ENCODE data around the gene DTYMK.
"Not testable (repeated sequence)": the region's sequence is repeated elsewhere in the genome, so short reads cannot be mapped to it uniquely, and the experiment has no call there.

The DTYMK gene

GRCh38 chr2:241665731-241666440 is 20.7 kb downstream of the DTYMK start:
- H3K9me3 ChIP-seq (ENCODE audit: control insufficient read depth in 5 of 5, low read length in 5 of 5), result no peaks in the 10 kb centered on the region
- H3K27ac ChIP-seq (ENCODE audit: low read depth, low read length), result no peak overlapping the region
- H3K4me1 ChIP-seq (ENCODE audit: control insufficient read depth in 5 of 5, insufficient read depth in 5 of 5, low read length in 5 of 5), result peaks cover 0 to 8% (median under 1%) of the 10 kb centered on the region in 5 donors
- H3K4me3 ChIP-seq (ENCODE audit: low read depth in 1 of 5, low read length in 5 of 5), result no peak overlapping the region
- H3K27me3 ChIP-seq (ENCODE audit: control insufficient read depth in 5 of 5, insufficient read depth in 4 of 5, low read length in 5 of 5), result no peaks in the 10 kb centered on the region
- no peak overlapping the region for H3K9ac ChIP-seq (ENCODE audit: low read length in 5 of 5)
- peaks cover 2 to 62% (median 50%) of the 10 kb centered on the region in 5 donors for H3K36me3 ChIP-seq (ENCODE audit: control insufficient read depth in 5 of 5, insufficient read depth in 5 of 5, low read length in 5 of 5)

DNA sequence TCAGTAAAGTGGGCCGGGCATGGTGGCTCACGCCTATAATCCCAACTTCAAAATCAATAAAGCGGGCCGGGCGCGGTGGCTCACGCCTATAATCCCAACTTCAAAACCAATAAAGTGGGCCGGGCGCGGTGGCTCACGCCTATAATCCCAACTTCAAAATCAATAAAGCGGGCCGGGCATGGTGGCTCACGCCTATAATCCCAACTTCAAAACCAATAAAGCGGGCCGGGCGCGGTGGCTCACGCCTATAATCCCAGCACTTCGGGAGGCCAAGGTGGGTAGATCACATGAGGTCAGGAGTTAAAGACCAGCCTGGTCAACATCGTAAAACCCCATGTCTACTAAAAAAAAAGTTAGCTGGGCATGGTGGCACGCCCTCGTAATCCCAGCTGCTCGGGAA is 23.9 kb downstream of the DTYMK start:
- H3K4me1 ChIP-seq (ENCODE audit: control insufficient read depth in 5 of 5, insufficient read depth in 5 of 5, low read length in 5 of 5); H3K27ac ChIP-seq (ENCODE audit: low read depth, low read length); H3K9me3 ChIP-seq (ENCODE audit: control insufficient read depth in 5 of 5, low read length in 5 of 5); H3K27me3 ChIP-seq (ENCODE audit: control insufficient read depth in 5 of 5, insufficient read depth in 4 of 5, low read length in 5 of 5); H3K9ac ChIP-seq (ENCODE audit: low read length in 5 of 5); H3K4me3 ChIP-seq (ENCODE audit: low read depth in 1 of 5, low read length in 5 of 5): not testable (repeated sequence)
- peaks cover 2 to 62% (median 48%) of the 10 kb centered on the region in 5 donors for H3K36me3 ChIP-seq (ENCODE audit: control insufficient read depth in 5 of 5, insufficient read depth in 5 of 5, low read length in 5 of 5)

DNA sequence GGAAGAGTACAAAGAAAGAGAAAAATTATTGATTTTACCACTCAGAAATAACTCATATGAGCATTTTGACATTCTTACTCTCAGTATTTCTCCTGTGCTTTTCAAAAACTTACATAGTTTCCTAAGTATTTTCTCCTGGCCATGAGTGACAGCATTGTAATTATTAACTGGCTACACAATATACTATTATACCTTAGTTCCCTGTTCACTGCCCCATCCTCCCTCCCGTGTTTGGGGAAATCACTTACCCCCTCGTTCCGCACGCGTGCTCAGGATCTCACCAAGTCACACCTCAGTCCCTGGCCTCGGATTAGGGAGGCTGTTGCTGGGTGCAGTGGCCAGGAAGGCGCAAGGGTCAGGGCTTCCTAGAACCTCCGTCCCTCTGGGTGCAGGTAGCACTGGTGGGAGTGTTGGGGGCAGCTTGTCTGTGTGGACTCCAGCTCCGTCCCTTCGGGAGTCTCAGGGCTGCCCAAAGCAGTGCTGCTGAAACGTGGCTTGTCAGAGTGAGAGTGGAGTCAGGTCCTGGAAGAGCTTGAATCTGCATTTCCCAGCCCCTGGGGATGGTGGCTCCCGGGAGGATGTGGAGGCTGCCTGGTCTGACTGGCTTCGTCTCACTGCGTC is 25.9 kb downstream of the DTYMK start:
- no peaks in the 10 kb centered on the region for H3K9me3 ChIP-seq (ENCODE audit: control insufficient read depth in 5 of 5, low read length in 5 of 5)
- no peak overlapping the region for H3K9ac ChIP-seq (ENCODE audit: low read length in 5 of 5)
- peaks cover 0 to 3% (median 0%) of the 10 kb centered on the region in 5 donors for H3K4me1 ChIP-seq (ENCODE audit: control insufficient read depth in 5 of 5, insufficient read depth in 5 of 5, low read length in 5 of 5)
- peaks cover 2 to 64% (median 51%) of the 10 kb centered on the region in 5 donors for H3K36me3 ChIP-seq (ENCODE audit: control insufficient read depth in 5 of 5, insufficient read depth in 5 of 5, low read length in 5 of 5)
- no peak overlapping the region for H3K27ac ChIP-seq (ENCODE audit: low read depth, low read length)
- H3K4me3 ChIP-seq (ENCODE audit: low read depth in 1 of 5, low read length in 5 of 5), result no peak overlapping the region
- H3K27me3 ChIP-seq (ENCODE audit: control insufficient read depth in 5 of 5, insufficient read depth in 4 of 5, low read length in 5 of 5), result no peaks in the 10 kb centered on the region

DNA sequence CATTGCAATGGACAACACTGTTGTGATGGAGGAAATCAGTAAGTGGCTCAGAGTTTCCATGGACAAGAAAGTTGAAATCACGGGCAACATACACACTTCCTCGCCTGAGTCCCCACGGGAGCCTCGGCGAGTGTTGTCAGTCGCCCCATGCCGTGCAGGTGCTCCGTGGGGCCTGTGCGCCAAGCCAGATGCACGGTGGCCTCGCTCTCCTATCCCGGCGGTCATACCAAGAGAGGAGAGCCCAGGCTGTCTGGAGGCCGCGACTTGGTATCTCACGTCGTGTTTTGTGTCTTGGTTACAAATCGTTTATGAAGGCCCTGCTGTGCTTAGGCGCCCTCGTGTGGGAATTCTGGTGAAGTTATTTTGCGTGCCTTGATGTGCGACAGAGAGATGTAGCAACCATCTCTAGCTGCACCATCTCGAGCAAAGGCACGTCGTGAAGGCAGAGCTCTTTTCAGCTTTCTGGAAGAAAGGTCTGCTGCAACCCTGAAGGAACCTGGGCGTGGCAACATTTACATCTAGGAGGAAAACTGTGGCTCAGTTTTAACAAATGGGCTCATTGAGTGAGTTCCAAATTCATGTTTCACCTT is 27.4 kb downstream of the DTYMK start:
- no peaks in the 10 kb centered on the region for H3K9me3 ChIP-seq (ENCODE audit: control insufficient read depth in 5 of 5, low read length in 5 of 5)
- no peak overlapping the region for H3K4me3 ChIP-seq (ENCODE audit: low read depth in 1 of 5, low read length in 5 of 5)
- H3K36me3 ChIP-seq (ENCODE audit: control insufficient read depth in 5 of 5, insufficient read depth in 5 of 5, low read length in 5 of 5), result peaks cover 2 to 78% (median 65%) of the 10 kb centered on the region in 5 donors
- H3K27me3 ChIP-seq (ENCODE audit: control insufficient read depth in 5 of 5, insufficient read depth in 4 of 5, low read length in 5 of 5), result no peaks in the 10 kb centered on the region
- peaks cover 0 to 3% (median 0%) of the 10 kb centered on the region in 5 donors for H3K4me1 ChIP-seq (ENCODE audit: control insufficient read depth in 5 of 5, insufficient read depth in 5 of 5, low read length in 5 of 5)
- no peak overlapping the region for H3K9ac ChIP-seq (ENCODE audit: low read length in 5 of 5)
- H3K27ac ChIP-seq (ENCODE audit: low read depth, low read length), result no peak overlapping the region

DNA sequence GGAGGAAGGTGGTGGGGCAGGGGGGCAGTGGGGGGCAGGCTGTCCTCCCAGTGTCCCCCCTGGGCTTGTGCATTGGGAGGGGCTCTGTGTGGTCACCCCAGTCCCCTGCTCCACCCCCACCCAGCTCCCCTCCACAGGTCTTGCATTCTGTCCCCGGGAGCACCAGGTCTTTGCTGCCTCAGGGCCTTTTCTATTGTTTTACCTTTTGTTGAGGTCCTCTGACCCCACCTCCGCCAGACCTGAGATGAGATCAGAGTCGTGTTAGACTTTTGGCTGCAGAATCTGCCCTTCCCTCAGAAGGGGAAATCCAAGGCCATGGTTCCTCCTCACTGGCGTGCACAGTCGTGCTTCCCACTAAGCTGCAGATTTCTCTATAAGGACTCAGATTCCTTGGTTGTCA is 28.3 kb downstream of the DTYMK start:
- H3K27me3 ChIP-seq (ENCODE audit: control insufficient read depth in 5 of 5, insufficient read depth in 4 of 5, low read length in 5 of 5), result no peaks in the 10 kb centered on the region
- H3K9me3 ChIP-seq (ENCODE audit: control insufficient read depth in 5 of 5, low read length in 5 of 5), result no peaks in the 10 kb centered on the region
- H3K27ac ChIP-seq (ENCODE audit: low read depth, low read length), result no peak overlapping the region
- H3K36me3 ChIP-seq (ENCODE audit: control insufficient read depth in 5 of 5, insufficient read depth in 5 of 5, low read length in 5 of 5), result peaks cover 2 to 83% (median 70%) of the 10 kb centered on the region in 5 donors
- no peak overlapping the region for H3K9ac ChIP-seq (ENCODE audit: low read length in 5 of 5)
- H3K4me3 ChIP-seq (ENCODE audit: low read depth in 1 of 5, low read length in 5 of 5), result no peak overlapping the region
- peaks cover 0 to 3% (median 0%) of the 10 kb centered on the region in 5 donors for H3K4me1 ChIP-seq (ENCODE audit: control insufficient read depth in 5 of 5, insufficient read depth in 5 of 5, low read length in 5 of 5)

- Histone ChIP-seq H3K9ac (ENCODE audit: low read length in 5 of 5) (no peak overlapping the region), H3K27ac (ENCODE audit: low read depth, low read length) (no peak overlapping the region), H3K9me3 (ENCODE audit: control insufficient read depth in 5 of 5, low read length in 5 of 5) (no peaks in the 10 kb centered on the region), H3K36me3 (ENCODE audit: control insufficient read depth in 5 of 5, insufficient read depth in 5 of 5, low read length in 5 of 5) (peaks cover 2 to 88% (median 75%) of the 10 kb centered on the region in 5 donors), H3K27me3 (ENCODE audit: control insufficient read depth in 5 of 5, insufficient read depth in 4 of 5, low read length in 5 of 5) (no peaks in the 10 kb centered on the region), H3K4me3 (ENCODE audit: low read depth in 1 of 5, low read length in 5 of 5) (no peak overlapping the region), H3K4me1 (ENCODE audit: control insufficient read depth in 5 of 5, insufficient read depth in 5 of 5, low read length in 5 of 5) (peaks cover 0 to 3% (median 0%) of the 10 kb centered on the region in 5 donors)
Observed at GRCh38 chr2:241657786-241658254, 28.8 kb downstream of the DTYMK start.

- no peaks in the 10 kb centered on the region for H3K27me3 ChIP-seq (ENCODE audit: control insufficient read depth in 5 of 5, insufficient read depth in 4 of 5, low read length in 5 of 5)
- no peak overlapping the region for H3K27ac ChIP-seq (ENCODE audit: low read depth, low read length)
- peaks cover 0 to 90% (median 81%) of the 10 kb centered on the region in 5 donors for H3K36me3 ChIP-seq (ENCODE audit: control insufficient read depth in 5 of 5, insufficient read depth in 5 of 5, low read length in 5 of 5)
- H3K9me3 ChIP-seq (ENCODE audit: control insufficient read depth in 5 of 5, low read length in 5 of 5), result no peaks in the 10 kb centered on the region
- H3K4me1 ChIP-seq (ENCODE audit: control insufficient read depth in 5 of 5, insufficient read depth in 5 of 5, low read length in 5 of 5), result peaks cover 0 to 3% (median 0%) of the 10 kb centered on the region in 5 donors
- H3K4me3 ChIP-seq (ENCODE audit: low read depth in 1 of 5, low read length in 5 of 5), result no peak overlapping the region
- H3K9ac ChIP-seq (ENCODE audit: low read length in 5 of 5), result no peak overlapping the region
Observed at GRCh38 chr2:241656190-241656741, 30.3 kb downstream of the DTYMK start.

- Histone ChIP-seq H3K4me3 (ENCODE audit: low read depth in 1 of 5, low read length in 5 of 5) (no peak overlapping the region), H3K36me3 (ENCODE audit: control insufficient read depth in 5 of 5, insufficient read depth in 5 of 5, low read length in 5 of 5) (peaks cover 0 to 89% (median 76%) of the 10 kb centered on the region in 5 donors), H3K27ac (ENCODE audit: low read depth, low read length) (no peak overlapping the region), H3K4me1 (ENCODE audit: control insufficient read depth in 5 of 5, insufficient read depth in 5 of 5, low read length in 5 of 5) (peaks cover 0 to 3% (median 0%) of the 10 kb centered on the region in 5 donors), H3K27me3 (ENCODE audit: control insufficient read depth in 5 of 5, insufficient read depth in 4 of 5, low read length in 5 of 5) (no peaks in the 10 kb centered on the region), H3K9ac (ENCODE audit: low read length in 5 of 5) (no peak overlapping the region), H3K9me3 (ENCODE audit: control insufficient read depth in 5 of 5, low read length in 5 of 5) (no peaks in the 10 kb centered on the region)
Observed at GRCh38 chr2:241655516-241656189, 31.0 kb downstream of the DTYMK start.

DNA sequence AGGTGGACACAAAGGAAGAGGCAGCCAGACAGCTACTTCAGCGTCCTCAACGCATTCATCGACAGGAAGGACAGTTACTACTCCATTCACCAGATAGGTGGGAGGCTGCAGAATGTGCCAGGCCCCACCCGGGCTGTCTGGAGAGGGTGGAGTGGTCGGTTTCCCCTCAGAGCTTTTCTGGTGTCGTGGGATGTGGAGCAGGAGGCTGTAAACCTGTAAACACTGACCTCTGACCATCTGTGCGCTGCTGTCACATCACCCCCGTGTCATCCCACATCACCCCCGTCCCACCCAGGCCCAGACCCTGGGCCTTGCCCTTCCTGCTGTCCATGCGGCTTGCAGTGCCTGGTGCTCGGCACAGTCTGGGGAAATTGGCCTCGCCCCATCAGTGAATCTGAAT is 32.1 kb downstream of the DTYMK start:
- Histone ChIP-seq H3K4me1 (ENCODE audit: control insufficient read depth in 5 of 5, insufficient read depth in 5 of 5, low read length in 5 of 5) (peaks cover 0 to 3% (median 0%) of the 10 kb centered on the region in 5 donors), H3K9me3 (ENCODE audit: control insufficient read depth in 5 of 5, low read length in 5 of 5) (no peaks in the 10 kb centered on the region), H3K27me3 (ENCODE audit: control insufficient read depth in 5 of 5, insufficient read depth in 4 of 5, low read length in 5 of 5) (no peaks in the 10 kb centered on the region), H3K27ac (ENCODE audit: low read depth, low read length) (no peak overlapping the region), H3K9ac (ENCODE audit: low read length in 5 of 5) (no peak overlapping the region), H3K4me3 (ENCODE audit: low read depth in 1 of 5, low read length in 5 of 5) (no peak overlapping the region), H3K36me3 (ENCODE audit: control insufficient read depth in 5 of 5, insufficient read depth in 5 of 5, low read length in 5 of 5) (peaks cover 0 to 78% (median 70%) of the 10 kb centered on the region in 5 donors)
